ENCODE data around the gene PSMD4.
"Not testable (repeated sequence)": the region's sequence is repeated elsewhere in the genome, so short reads cannot be mapped to it uniquely, and the experiment has no call there.

PSMD4 gene

DNA sequence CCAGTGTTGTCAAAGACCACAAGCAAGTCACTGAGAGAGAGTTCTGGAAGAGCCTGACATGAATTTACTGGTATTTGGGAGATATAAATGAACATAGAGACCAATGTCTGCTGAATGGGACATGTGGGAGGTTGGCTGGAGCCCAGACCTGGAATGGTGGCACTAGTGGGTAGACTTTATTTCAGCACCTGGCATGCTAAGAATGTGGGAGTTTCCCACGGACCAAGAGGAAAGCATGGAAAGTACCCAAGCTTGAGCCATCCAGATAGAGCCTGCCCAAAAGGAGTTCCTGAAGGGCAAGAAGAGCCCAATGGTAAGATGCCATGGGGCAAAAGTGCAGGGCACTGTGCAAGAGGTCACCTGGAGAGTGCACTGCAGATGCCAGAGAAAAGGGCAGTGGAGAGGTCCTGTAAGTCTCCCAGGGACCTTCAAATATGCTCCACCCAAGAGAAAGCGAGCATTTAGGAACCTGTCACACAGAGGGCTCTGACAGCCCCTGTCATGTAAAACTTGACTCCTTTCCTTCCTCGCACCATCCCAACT lies 19.5 kb downstream of the PSMD4 start:
- no peak for DNase-seq

DNA sequence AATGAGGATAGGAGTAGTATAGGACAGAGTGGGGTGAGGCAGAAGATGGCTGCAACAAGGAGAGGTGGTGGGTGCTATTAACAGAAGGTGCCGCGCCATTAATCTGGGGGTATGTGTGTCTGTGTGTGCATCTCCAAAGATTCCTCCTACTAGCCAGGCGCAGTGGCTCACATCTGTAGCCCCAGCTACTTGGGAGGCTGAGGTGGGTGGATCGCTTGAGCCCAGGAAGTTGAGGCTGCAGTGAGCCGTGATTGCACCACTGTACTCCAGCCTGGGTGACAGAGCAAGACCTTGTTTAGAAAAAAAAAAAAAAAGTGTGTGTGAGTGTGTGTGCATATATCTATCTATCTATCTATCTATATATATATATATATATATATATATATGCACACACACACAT lies 20.8 kb downstream of the PSMD4 start:
- not testable (repeated sequence) for DNase-seq

DNA sequence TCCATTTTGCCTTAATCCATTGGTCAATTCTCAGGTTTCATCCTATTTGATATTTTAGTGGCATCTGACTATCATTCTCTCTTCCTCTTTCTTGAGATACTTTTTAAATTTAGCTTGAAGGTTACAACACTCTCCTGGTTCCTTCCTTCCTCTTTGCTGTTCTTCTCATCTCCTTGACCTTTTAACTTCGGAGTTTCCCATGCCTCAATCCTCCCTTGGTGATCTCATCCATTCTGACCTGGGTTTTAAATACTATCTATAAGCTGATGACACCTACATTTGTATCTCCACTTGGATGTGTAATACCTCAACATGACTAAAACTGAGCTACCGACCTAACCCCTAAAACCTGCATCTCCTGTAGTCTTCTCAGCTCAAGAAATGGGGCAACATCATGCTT lies 22.7 kb downstream of the PSMD4 start:
- no peak for DNase-seq

DNA sequence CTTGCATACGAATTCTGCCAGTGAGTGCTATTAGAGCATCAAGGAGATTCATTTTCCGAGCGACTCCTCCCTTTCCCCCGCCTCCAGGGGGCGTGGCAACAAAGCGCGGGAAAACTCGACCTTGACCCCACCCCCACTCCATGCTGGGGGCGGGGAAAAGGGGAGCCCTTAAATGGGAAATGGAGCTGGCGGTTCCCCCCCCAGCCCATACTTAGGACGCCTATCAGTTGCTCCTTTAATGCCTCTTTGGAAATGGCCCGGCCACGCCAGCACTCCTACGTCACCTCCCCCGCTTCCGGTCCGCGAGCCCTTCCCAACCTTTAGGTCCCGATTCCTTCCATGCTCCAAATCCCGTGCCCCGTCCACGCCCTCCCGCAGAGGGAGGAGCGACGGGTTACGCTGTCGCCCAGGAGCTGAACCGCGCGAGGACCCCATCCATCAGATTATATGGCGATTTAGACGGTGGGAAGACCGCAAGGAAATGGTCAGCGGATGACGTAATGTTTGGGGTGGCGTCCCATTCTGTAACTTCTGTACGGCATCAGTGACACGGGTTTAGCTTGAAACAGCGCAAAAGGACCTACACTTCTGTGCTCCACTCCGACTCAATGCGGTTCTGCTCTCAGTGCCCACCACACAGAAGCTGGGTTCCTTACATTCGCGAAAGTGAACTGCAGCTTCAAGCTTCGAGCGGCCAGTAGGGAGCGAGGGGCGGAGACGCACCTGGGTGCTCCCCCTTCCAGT lies 26.9 kb downstream of the PSMD4 start:
- peak; percentile 96 for DNase-seq

DNA sequence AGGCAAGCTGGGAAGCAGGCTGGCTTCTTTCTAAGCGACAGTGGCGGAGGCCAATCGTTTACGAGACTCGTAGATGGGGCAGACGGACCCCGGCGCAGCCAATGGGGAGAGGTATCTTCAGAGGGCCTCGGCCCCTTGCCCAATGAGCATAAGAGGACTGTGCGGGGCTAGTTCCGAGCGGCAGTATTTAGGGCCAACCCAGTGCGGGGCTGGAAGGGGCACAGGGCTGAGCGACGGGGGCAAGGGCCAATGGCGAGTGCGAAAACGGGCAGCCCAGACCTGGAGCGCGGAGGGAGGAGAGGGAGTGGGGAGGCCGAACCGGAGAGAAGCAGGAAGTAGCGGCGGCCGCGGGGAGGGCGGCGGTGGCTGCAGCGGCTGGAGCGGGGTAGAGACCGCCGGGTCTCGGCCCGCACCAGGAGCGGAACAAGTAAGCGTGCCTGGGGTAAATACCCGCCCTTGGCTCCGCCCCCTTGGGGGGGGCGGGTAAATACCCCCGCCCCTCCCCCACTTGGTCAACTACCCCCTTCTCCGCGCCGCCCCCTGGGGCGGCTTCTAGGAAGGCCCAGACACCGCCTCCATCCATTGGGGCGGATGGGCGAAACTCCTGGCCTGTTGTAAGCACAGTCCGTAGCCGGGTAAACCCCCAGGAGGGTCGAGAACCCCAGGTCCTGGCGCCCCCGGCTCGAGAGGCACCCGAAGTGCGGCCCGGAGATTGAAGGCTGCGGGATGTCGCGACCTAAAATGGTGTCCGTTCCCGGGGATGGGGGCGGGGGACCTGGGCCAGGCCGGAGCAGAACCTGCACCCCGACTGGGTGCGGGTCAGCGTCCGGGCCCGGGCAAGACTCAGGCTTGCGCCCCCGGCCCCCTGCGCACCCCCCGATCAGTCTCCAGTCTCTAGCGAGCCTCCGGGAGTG lies 27.7 kb downstream of the PSMD4 start, which contains the start of gene ZNF687:
TSS of gene ZNF687 (plus strand) at position 331 of the 914 bp plus-strand sequence. CDS start 3,993 bp downstream, outside the sequence.
- DNase-seq: peak; percentile 100

DNA sequence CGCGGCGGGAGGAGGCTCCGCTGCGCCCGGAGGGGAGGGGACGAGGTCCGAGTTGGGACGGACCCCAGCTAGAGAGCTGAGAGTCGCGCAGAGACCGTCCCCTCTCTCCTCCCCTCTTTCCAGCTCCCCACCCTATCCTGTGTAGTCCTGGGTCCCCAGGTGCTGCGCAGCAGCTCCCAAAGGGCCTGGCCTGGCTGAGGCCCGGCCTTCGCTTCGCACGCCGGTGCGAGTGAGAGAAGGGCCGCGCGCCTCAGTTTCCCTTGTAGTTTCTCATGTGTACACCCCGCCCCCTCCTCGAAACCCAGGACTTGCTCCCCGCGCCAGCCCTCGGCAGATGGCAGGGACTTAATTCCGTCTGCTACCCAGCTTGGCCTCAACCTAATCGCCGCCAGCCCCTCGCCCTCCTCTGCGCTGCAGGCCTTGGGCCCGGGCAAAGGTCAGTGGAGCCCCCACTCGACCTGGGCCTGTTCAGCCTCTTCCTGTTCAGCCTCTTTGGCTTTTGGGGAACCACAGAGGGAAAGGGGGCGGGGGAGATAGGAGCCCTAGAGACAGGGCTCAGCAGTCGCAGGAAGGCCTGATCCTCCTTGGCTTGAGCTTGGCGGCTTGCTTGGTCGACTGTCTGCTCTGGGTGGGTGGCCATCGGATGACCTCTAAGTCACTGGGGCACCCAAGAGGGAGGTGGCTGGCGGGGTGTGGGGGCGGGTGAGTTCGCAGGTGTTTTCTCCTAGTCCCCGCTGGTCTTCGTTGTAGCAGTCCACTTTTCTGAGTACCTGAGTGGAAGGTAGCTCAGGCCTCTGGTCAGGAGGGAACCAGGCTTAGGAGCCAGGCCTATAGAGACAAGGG lies 28.6 kb downstream of the PSMD4 start:
- DNase-seq: no peak

DNA sequence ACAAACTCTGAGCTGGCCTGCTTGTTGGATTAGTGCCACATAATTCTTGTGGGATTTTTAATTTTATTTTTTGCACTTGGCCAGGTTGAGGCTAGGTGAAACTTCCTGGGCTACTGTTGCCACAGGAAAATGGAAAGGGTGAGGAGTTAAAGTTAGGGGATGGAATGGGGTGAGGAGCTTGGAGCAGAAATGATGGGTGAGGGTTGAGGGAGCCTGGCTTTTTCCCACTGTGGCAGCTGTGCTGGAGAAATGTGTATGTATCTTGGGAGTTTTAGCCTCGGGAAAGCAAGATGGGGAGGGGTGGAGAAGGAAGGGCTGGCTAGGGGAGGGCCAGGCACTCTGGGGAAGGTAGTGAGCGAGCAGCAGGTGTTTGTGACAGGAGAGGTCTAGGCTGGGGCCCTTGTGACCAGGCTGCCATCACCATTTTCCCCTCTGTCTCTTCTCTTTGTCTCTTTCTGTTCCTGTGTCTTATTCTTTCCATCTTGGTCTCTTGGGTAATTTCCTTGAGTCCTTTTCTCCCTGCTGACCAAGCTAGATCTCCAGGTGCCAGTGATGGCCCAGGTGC lies 29.6 kb downstream of the PSMD4 start:
- no peak for DNase-seq

DNA sequence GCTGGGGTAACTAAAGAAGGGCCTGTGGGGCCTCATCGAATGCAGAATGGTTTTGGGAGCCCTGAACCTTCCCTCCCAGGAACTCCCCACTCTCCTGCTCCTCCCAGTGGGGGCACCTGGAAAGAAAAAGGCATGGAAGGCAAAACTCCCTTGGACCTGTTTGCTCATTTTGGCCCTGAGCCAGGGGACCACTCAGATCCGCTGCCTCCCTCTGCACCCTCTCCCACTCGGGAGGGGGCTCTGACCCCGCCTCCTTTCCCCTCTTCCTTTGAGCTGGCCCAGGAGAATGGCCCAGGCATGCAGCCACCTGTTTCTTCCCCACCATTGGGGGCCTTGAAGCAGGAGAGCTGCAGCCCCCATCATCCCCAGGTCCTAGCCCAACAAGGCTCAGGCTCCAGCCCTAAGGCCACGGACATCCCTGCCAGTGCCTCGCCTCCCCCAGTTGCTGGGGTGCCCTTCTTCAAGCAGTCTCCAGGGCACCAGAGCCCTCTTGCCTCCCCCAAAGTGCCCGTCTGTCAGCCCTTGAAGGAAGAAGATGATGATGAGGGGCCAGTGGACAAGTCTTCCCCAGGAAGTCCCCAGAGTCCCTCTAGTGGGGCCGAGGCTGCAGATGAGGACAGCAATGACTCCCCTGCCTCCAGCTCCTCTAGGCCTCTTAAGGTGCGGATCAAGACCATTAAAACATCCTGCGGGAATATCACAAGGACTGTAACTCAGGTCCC lies 32.2 kb downstream of the PSMD4 start:
- DNase-seq: no peak

DNA sequence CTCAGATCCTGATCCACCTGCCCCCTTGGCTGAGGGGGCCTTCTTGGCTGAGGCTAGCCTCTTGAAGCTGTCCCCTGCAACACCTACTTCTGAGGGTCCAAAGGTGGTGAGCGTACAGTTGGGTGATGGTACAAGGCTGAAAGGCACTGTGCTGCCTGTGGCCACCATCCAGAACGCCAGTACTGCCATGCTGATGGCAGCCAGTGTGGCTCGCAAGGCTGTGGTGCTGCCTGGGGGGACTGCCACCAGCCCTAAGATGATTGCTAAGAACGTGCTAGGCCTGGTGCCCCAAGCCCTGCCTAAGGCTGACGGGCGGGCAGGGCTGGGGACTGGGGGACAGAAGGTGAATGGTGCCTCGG lies 32.8 kb downstream of the PSMD4 start:
- no peak for DNase-seq

DNA sequence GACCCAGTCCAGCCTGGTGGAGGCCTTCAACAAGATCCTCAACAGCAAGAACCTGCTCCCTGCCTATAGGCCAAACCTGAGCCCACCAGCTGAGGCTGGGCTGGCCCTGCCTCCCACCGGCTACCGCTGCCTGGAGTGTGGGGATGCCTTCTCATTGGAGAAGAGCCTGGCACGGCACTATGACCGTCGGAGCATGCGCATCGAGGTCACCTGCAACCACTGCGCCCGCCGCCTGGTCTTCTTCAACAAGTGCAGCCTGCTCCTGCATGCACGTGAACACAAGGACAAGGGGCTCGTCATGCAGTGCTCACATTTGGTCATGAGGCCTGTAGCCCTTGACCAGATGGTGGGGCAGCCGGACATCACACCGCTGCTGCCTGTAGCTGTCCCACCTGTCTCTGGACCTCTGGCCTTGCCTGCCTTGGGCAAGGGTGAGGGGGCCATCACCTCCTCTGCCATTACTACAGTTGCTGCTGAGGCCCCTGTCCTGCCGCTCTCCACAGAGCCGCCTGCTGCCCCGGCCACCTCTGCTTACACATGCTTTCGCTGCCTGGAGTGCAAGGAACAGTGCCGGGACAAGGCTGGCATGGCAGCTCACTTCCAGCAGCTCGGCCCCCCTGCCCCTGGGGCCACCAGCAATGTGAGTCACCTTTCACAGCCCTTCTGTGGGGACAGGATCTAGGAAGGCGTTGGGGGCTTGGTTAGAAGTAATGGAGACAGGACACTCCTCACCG lies 33.4 kb downstream of the PSMD4 start:
- DNase-seq: no peak

DNA sequence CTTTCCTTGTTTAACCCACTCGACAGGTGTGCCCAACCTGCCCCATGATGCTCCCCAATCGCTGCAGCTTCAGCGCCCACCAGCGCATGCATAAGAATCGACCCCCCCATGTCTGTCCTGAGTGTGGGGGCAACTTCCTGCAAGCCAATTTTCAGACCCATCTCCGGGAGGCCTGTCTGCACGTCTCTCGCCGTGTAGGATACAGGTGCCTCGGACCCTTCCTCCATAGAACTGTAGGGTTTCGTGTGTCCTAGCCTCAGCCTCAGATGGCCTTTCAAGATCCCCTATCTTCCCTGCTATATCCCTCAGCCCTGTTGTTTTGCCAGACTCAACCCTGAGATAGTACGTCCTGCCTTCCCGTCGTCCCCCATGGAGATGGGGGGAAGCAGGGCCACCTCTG lies 34.0 kb downstream of the PSMD4 start:
- DNase-seq: no peak

DNA sequence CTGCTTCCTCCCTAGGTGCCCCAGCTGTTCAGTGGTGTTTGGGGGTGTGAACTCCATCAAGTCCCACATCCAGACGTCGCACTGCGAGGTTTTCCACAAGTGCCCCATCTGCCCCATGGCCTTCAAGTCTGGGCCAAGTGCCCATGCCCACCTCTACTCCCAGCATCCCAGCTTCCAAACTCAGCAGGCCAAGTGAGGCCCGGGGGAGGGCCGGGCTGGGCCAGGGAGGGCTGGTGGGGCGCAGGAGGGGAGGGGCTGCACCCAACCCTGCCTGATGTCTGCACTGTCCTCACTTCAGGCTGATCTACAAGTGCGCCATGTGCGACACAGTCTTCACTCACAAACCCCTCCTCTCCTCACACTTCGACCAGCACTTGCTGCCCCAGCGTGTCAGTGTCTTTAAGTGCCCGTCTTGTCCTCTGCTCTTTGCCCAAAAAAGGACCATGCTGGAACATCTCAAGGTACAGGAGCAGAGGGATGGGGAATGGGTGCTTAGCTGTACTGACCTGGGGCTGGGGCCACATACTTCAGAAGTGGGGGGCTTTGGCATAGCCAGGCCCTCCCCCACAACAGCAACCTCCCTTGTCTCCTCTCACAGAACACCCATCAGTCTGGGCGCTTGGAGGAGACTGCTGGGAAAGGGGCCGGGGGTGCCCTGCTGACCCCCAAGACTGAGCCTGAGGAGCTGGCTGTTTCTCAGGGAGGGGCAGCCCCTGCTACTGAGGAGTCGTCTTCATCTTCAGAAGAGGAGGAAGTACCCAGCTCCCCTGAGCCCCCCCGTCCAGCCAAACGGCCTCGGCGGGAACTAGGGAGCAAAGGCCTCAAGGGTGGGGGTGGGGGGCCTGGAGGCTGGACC lies 34.8 kb downstream of the PSMD4 start:
- no peak for DNase-seq

DNA sequence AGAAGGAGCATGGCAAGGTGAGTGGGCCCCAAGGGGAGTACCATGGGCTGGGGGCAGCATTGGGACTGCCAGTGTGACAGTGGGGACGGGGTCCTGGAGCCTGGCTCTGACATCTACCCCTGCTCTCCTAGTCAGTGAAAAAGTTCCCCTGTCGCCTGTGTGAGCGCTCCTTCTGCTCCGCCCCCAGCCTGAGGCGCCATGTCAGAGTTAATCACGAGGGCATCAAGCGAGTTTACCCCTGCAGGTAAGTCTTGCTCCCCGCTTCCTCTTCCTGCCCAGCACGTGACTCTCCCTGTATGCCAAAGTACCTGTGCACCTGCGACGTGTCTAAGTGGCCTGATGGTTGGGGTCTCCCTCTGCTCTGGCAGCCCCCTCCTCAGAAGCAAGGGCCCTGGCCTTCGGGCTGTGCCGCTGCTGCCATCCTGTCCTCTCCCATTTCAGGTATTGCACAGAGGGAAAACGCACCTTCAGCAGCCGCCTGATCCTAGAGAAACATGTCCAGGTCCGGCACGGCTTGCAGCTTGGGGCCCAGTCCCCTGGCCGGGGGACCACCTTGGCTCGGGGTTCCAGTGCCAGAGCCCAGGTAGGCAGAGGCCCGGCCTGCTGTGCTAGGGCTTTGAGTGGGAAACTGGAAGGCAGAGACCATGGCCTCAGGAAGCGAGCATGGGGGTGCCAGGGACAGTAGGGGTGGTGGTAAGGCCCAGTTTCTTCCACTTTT lies 35.6 kb downstream of the PSMD4 start:
- no peak for DNase-seq

DNA sequence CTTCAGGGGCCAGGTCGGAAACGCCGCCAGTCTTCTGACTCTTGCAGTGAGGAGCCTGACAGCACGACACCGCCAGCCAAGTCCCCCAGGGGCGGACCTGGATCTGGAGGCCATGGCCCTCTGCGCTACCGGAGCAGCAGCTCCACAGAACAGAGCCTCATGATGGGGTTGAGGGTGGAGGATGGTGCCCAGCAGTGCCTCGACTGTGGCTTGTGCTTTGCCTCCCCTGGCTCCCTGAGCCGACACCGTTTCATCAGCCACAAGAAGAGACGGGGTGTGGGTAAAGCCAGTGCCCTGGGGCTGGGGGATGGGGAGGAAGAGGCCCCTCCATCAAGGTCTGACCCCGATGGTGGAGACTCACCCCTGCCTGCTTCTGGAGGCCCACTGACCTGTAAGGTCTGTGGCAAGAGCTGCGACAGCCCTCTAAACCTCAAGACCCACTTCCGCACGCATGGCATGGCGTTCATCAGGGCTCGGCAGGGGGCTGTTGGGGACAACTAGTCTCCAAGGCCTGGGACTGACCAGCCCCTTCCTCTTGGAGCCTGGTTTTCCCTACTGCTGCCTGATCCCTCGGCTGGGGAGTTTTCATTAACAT lies 36.3 kb downstream of the PSMD4 start:
- DNase-seq: no peak

DNA sequence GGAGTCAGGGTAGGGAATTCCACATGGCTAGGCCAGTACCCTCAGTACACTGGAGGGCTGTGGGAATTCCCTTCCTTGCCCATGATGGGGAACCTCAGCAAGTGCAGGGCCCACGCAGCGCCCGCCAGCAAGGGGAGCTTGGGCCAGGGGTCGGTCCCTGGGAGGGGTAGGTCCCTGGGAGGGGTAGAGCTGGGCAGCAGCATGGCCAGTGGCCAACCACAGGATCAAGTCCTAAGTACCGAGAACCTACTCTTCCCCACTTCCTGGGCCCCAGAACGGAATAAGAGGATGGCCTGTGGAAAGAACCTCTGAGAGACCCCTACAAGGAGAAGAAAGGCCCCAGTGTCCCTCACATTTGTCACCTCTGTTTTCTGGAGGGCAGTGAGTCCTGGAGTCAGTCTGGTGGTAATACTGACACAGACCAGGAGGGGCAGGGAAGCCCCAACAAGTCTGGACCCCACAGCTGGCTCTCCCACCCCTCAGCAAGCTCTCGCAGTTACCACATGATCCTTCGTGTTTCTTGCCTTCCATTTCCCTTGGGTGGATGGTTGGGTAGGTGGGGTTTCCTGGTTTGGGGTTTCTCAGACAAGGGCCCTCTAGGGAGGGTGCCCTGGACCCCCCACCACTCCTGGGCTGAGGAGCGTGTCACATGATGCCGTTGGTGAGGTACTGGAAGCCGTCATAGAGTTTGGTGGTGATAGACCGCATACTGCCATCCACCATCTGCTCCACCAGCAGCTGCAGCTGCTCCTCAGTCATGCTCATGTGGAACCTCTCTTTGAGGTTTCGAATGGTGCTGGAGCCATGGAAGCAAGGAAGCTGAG lies 37.9 kb downstream of the PSMD4 start:
- DNase-seq: no peak

DNA sequence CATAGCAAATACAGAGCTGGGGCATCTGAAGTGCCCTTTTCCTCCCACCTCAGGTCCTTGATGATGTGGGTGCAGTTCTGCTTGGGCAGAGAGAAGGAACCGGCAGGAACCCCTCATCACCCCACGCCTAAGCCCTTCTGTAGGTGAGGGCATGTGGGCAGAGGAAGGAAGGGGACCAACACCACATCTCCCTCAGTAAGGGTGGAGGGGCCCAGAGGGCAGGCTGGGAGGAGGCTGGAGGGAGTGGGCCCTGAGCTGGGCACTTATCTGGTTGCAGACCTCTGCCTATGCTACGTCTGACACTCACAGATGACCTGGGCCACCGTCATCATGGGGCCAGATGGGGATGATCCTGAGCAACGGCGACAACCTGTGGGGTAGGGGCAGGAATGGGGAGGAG lies 38.6 kb downstream of the PSMD4 start:
- no peak for DNase-seq

DNA sequence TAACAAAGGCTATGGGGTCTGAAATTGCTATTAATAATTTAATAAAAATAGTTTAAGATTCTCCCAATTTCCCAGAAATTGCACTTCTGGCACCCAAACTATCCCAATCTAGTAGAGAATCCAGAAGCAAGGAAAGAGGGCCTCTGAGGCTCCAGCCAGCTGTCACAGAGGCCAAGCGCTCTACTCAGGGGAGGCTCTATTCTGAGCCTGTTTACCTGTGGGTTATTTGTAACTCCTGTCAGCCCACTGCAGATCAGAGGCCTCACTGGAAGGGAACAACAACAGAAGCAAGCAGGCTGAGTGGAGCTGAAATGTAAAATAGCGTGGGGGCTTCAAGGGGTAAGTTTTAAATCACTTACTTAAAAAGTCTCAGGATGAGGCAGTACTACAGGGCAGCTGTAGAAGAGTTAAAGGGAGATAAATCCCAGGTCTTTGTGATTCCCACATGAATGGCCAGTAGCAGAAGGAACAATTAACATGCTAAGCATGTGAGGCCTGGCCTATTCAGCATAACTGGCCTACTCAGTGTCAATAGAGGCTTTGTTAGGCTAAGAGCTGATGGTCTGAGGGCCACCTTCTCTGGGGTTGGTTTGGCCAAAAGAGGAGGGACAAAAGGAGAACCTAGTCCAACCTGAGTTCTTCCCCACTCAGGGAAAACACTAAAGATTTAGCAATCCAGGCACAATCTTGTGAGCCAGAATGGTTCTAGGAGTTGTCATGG lies 40.4 kb downstream of the PSMD4 start:
- no peak for DNase-seq

Data from NCI-H446 treated with DMSO at 0.1 percent for 48 hours (cell line).